GM06990 (cell line): ENCODE results near the gene EYA4.

Source experiments
- DNase-seq: peaks from one replicate; pipeline ENCODE4 v3.0.0-alpha.2; 2011; ENCODE audit not compliant: insufficient read length; ENCODE audit errors: extremely low read depth
- H3K27me3 ChIP-seq: replicated peaks from 2 replicates; pipeline ENCODE4 v1.6.0; 2011; ENCODE audit warnings: low read length; ENCODE audit not compliant: control insufficient read depth, insufficient read depth
- H3K36me3 ChIP-seq: 2 replicates; pipeline ENCODE4 v1.5.1; 2011; ENCODE audit warnings: low read length; ENCODE audit not compliant: control insufficient read depth, insufficient read depth
- H3K4me3 ChIP-seq: replicated peaks from 2 replicates; pipeline ENCODE4 v1.5.1; 2011; ENCODE audit warnings: low read depth, mild to moderate bottlenecking, control low read depth, low read length
- CTCF ChIP-seq: IDR thresholded peaks from 2 replicates; pipeline ENCODE4 v1.5.1; 2011; ENCODE audit warnings: low read length, control low read depth, mild to moderate bottlenecking, inconsistent platforms; ENCODE audit not compliant: insufficient read depth, poor library complexity, severe bottlenecking

Gene EYA4

DNA sequence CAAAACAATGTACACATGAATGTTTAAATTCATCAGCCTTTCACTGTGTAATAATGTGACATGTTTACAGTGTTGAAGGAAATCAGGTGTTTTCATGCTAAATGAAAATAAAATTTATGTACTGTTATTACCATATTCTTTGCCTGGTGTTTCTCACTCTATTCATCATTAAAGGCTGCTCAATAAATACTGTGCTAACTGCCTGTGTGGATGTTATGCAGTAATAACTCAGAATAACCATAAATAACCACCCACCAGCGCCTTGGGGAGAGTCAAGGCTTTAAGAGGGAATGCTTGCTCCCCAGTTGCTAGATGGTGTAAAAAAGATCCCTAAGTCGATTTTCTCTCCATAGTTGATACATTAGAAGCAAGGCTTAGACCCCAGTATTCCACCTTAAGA lies 299.9 kb downstream of the EYA4 start:
- Histone ChIP-seq H3K4me3 (no peak overlapping the region), H3K27me3 (no peaks in the 10 kb centered on the region), H3K36me3 (no peaks in the 10 kb centered on the region)
- TF ChIP-seq CTCF, result no peak
- no peak for DNase-seq

GRCh38 chr6:133542056-133542821 lies 301.1 kb downstream of the EYA4 start:
- Histone ChIP-seq H3K36me3 (no peaks in the 10 kb centered on the region), H3K4me3 (no peak overlapping the region), H3K27me3 (no peaks in the 10 kb centered on the region)
- DNase-seq, result no peak
- no peak for TF ChIP-seq CTCF

- no peak for DNase-seq
- no peaks in the 10 kb centered on the region for H3K36me3 ChIP-seq
- no peaks in the 10 kb centered on the region; the same call in 1 of the 2 replicates for H3K27me3 ChIP-seq
- H3K4me3 ChIP-seq, result no peak overlapping the region
- TF ChIP-seq CTCF, result no peak
Observed at GRCh38 chr6:133544419-133544818, 303.3 kb downstream of the EYA4 start.

DNA sequence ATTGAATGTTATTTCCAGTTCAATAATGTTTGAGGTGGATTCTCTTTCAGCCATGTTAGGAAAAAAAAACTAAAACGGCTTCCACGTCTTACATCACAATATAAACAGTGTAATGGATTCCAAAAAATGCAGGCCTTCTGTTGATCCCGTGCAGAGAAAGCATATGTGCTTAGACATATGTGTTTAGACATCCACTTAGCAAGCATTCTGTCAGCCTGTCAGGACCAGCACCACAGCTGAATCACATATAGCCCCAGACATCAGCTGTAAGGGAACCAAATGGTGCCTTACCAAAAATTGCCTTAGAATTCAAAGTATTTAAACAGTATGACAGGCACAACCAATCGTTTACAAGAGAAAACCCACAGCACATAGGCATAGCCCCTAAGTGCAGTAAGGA lies 304.9 kb downstream of the EYA4 start:
- Histone ChIP-seq H3K4me3 (no peak overlapping the region), H3K27me3 (no peaks in the 10 kb centered on the region; the same call in 1 of the 2 replicates), H3K36me3 (no peaks in the 10 kb centered on the region)
- no peak for DNase-seq
- TF ChIP-seq CTCF, result no peak

DNA sequence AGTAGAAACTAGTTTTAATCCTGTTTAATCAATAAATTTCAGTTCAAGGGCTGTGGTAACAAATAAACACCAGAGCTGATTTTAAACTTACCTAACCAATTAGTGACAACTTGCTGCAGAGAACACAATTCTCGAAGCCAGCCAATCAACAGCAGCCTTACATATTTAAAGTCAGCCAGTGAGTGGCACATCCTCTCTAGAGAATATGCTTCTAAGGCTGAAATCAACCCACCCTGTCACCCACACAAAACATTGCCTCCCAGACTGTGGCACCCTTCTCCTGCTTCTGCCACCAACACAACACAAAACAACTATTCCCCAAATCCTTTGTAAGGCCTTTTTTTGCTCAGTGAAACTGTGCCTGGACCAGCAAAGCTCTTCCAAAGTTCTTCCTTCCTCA lies 306.0 kb downstream of the EYA4 start:
- H3K4me3 ChIP-seq, result no peak overlapping the region
- TF ChIP-seq CTCF, result no peak
- no peak for DNase-seq
- no peaks in the 10 kb centered on the region for H3K36me3 ChIP-seq
- no peaks in the 10 kb centered on the region; the same call in none of the 2 replicates for H3K27me3 ChIP-seq
